HFFc6 (cell line): ENCODE data around the gene STK33. TPM values are rescaled to one million over a fixed set of nuclear protein-coding genes. Genes with fewer than 3 reads are reported as not detected.

Experiments used
- DNase-seq: peaks from one replicate; pipeline ENCODE4 v3.0.0-alpha.2; 2018
- H3K27ac Mint-ChIP-seq: 2 replicates; pipeline ENCODE4 v1.8.0; 2020; ENCODE audit warnings: mild to moderate bottlenecking, mixed read lengths
- H3K27me3 Mint-ChIP-seq: 2 replicates; pipeline ENCODE4 v1.8.0; 2021; ENCODE audit warnings: mild to moderate bottlenecking, moderate library complexity, mixed read lengths; ENCODE audit not compliant: insufficient read depth
- H3K36me3 Mint-ChIP-seq: 2 replicates; pipeline ENCODE4 v1.8.0; 2021; ENCODE audit warnings: low read depth, mixed read lengths
- H3K4me1 Mint-ChIP-seq: 2 replicates; pipeline ENCODE4 v1.8.0; 2020; ENCODE audit warnings: low read depth, mixed read lengths
- H3K4me3 Mint-ChIP-seq: 2 replicates; pipeline ENCODE4 v1.8.0; 2020; ENCODE audit warnings: mild to moderate bottlenecking, moderate library complexity, mixed read lengths
- H3K9me3 Mint-ChIP-seq: 2 replicates; pipeline ENCODE4 v1.8.0; 2020; ENCODE audit warnings: mild to moderate bottlenecking, mixed read lengths
- total RNA-seq, 6 experiments: library from RNA; stranded (reverse); fragmentation: NEBNext Ultra II Directional; extraction: Animal tissue kit (Norgen Biotek cat#: 25700); gene quantifications; 2 replicates in 1 of 6; 3 replicates in 5 of 6; pipeline ENCODE4 v1.2.3, GENCODE V29; 2021
- TF ChIP-seq, protein P1 (sequence below): fragments of 200-600 bp; sonication (generic); IDR thresholded peaks from 2 replicates; pipeline ENCODE4 v1.5.0; 2021; ENCODE audit warnings: antibody characterized with exemption, mild to moderate bottlenecking

The STK33 gene
- total RNA-seq, 6 experiments from 2014 or later = 0.73 to 4.0 (median 3.8) TPM; not detected in 1

GRCh38 chr11:8346157-8346755 is 247.8 kb downstream of the STK33 start:
- H3K36me3 Mint-ChIP-seq = no peaks in the 10 kb centered on the region
- H3K27me3 Mint-ChIP-seq = peaks cover 46% of the 10 kb centered on the region
- H3K4me3 Mint-ChIP-seq = no peak overlapping the region
- no peaks in the 10 kb centered on the region for H3K4me1 Mint-ChIP-seq
- DNase-seq = no peak
- TF ChIP-seq, protein P1, sequence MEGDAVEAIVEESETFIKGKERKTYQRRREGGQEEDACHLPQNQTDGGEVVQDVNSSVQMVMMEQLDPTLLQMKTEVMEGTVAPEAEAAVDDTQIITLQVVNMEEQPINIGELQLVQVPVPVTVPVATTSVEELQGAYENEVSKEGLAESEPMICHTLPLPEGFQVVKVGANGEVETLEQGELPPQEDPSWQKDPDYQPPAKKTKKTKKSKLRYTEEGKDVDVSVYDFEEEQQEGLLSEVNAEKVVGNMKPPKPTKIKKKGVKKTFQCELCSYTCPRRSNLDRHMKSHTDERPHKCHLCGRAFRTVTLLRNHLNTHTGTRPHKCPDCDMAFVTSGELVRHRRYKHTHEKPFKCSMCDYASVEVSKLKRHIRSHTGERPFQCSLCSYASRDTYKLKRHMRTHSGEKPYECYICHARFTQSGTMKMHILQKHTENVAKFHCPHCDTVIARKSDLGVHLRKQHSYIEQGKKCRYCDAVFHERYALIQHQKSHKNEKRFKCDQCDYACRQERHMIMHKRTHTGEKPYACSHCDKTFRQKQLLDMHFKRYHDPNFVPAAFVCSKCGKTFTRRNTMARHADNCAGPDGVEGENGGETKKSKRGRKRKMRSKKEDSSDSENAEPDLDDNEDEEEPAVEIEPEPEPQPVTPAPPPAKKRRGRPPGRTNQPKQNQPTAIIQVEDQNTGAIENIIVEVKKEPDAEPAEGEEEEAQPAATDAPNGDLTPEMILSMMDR = no peak
- H3K27ac Mint-ChIP-seq = no peak overlapping the region
- H3K9me3 Mint-ChIP-seq = no peaks in the 10 kb centered on the region

DNA sequence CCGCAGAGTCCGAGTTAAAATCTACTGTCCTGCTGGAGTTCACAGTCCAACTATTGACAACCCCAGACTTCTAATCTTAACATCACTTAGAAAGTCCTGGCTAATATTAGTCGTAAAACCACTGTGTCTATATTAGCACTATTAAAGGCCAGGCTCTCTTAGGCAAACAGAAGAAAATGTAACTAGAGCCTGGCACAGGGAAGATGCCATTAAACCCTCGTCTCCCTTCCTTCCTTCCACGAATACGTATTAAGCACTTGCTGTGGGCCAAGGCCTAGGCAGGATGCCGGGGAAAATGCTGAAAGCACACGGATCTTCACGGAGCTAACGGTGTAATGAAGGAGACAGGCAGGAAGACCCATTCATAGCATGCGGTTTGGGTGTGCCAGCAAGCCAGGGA is 248.8 kb downstream of the STK33 start:
- H3K9me3 Mint-ChIP-seq = no peaks in the 10 kb centered on the region
- H3K27me3 Mint-ChIP-seq = peaks cover 44% of the 10 kb centered on the region
- TF ChIP-seq, protein P1 = no peak
- H3K4me3 Mint-ChIP-seq = no peak overlapping the region
- H3K4me1 Mint-ChIP-seq = no peaks in the 10 kb centered on the region
- no peak overlapping the region for H3K27ac Mint-ChIP-seq
- no peak for DNase-seq
- H3K36me3 Mint-ChIP-seq = no peaks in the 10 kb centered on the region

- no peaks in the 10 kb centered on the region for H3K9me3 Mint-ChIP-seq
- H3K36me3 Mint-ChIP-seq = no peaks in the 10 kb centered on the region
- TF ChIP-seq, protein P1 = no peak
- no peak overlapping the region for H3K27ac Mint-ChIP-seq
- H3K27me3 Mint-ChIP-seq = peaks cover 40% of the 10 kb centered on the region
- DNase-seq = no peak
- no peak overlapping the region for H3K4me3 Mint-ChIP-seq
- H3K4me1 Mint-ChIP-seq = no peaks in the 10 kb centered on the region
Measured at GRCh38 chr11:8344346-8344745, 249.7 kb downstream of the STK33 start.

DNA sequence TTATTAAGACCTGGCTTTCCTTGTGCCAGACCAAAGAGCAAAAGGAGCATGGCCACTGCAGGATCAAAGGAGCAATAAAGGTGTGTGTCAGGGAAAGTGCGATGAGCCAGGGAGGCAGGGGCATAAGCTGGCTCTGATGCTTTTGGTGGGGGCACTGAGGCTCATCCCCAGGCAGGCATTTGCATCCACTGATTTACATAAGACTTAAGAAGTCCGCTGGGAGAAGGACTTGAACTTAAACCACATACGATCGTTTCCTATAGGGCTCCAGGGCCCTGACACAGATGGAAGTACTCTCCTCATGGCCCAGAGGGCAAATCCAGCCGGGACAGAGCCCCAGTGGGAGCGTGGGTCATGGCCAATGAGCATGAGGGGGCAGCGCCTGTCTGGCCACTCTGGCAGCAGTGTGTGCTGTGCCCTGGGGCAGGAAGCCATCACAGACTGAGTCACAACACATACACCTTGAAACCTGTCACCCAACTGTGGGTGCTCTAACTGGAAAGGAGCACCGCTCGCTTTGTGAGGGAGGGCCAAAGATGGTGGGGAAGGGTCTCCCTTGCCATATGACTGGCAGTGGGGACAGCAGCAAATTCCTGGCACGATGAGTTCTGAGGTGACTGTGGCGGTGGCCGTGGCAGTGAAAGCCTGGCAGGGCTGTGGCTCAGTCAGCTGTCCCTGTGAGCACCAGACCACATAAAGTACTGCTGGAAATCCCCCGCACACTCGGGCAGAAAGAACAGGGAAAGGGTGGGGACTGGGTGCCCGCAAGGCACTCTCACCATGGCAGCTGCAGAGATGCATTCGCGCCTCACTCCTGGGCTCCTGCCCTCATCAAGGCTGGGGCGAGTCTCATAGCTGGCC is 251.0 kb downstream of the STK33 start:
- Mint-ChIP-seq H3K4me1 (no peaks in the 10 kb centered on the region), H3K9me3 (no peaks in the 10 kb centered on the region), H3K27me3 (peaks cover 42% of the 10 kb centered on the region), H3K4me3 (no peak overlapping the region), H3K36me3 (no peaks in the 10 kb centered on the region), H3K27ac (no peak overlapping the region)
- TF ChIP-seq, protein P1 = no peak
- DNase-seq = no peak

GRCh38 chr11:8341996-8342395 is 252.0 kb downstream of the STK33 start:
- H3K4me3 Mint-ChIP-seq = no peak overlapping the region
- TF ChIP-seq, protein P1 = no peak
- DNase-seq = no peak
- H3K27me3 Mint-ChIP-seq = peaks cover 36% of the 10 kb centered on the region
- H3K36me3 Mint-ChIP-seq = no peaks in the 10 kb centered on the region
- no peaks in the 10 kb centered on the region for H3K9me3 Mint-ChIP-seq
- no peak overlapping the region for H3K27ac Mint-ChIP-seq
- no peaks in the 10 kb centered on the region for H3K4me1 Mint-ChIP-seq

Other genes starting within 250 kb of the STK33 start
- gene TRIM66, start 88.4 kb upstream of the STK33 start, total RNA-seq = 1 to 10 TPM; 4.5 to 6.9 (median 5.6) TPM
- 1,000 to 10,000 TPM in 4 of 6 experiments, 100 to 1,000 TPM in 2; 973 to 1,209 (median 1,069) TPM for gene RPL27A, start 88.6 kb upstream of the STK33 start, total RNA-seq